HepG2 (cell line): ENCODE data around the gene CR1L. TPM values are rescaled to one million over a fixed set of nuclear protein-coding genes. Genes with fewer than 3 reads are reported as not detected.

ENCODE experiments used
- AFF4 ChIP-seq: sonication (generic); formaldehyde crosslinking; IDR thresholded peaks from 2 replicates; pipeline ENCODE4 v1.4.0; 2020; ENCODE audit warnings: missing genetic modification reagents
- ATF7 ChIP-seq, 2 experiments: fragments of 450-650 bp in 1 of 2; sonication (generic) in 1 of 2; formaldehyde crosslinking in 1 of 2; IDR thresholded peaks; 2 replicates each; pipeline versions ENCODE4 v1.4.0 to v1.6.1; 2016 to 2020; ENCODE audit warnings: antibody characterized with exemption in 1 of 2, mild to moderate bottlenecking in 1 of 2, missing genetic modification reagents in 1 of 2
- EHMT2 ChIP-seq: fragments of 200-600 bp; sonication (generic); IDR thresholded peaks from 2 replicates; pipeline ENCODE4 v1.7.0; 2017; ENCODE audit warnings: antibody characterized with exemption, low read depth, low read length, borderline replicate concordance
- KMT2A ChIP-seq: sonication (generic); formaldehyde crosslinking; IDR thresholded peaks from 2 replicates; pipeline ENCODE4 v1.4.0; 2020; ENCODE audit warnings: missing genetic modification reagents
- MEIS1 ChIP-seq: sonication (generic); formaldehyde crosslinking; IDR thresholded peaks from 2 replicates; pipeline ENCODE4 v1.9.0; 2021; ENCODE audit warnings: mild to moderate bottlenecking, missing genetic modification reagents, moderate library complexity, borderline replicate concordance
- MYC ChIP-seq: sonication (generic); formaldehyde crosslinking; IDR thresholded peaks from 2 replicates; pipeline ENCODE4 v1.9.0; 2021; ENCODE audit warnings: missing genetic modification reagents, borderline replicate concordance
- NFATC3 ChIP-seq: sonication (generic); formaldehyde crosslinking; IDR thresholded peaks from 2 replicates; pipeline ENCODE4 v1.5.1; 2020; ENCODE audit warnings: mild to moderate bottlenecking, missing genetic modification reagents
- NR3C1 ChIP-seq: sonication (generic); formaldehyde crosslinking; IDR thresholded peaks from 2 replicates; pipeline ENCODE4 v1.4.0; 2020; ENCODE audit warnings: missing genetic modification reagents
- ONECUT2 ChIP-seq: sonication (generic); formaldehyde crosslinking; IDR thresholded peaks from 2 replicates; pipeline ENCODE4 v1.4.0; 2020; ENCODE audit warnings: missing genetic modification reagents
- SNAPC2 ChIP-seq: sonication (generic); formaldehyde crosslinking; IDR thresholded peaks from 2 replicates; pipeline ENCODE4 v1.8.1; 2022; ENCODE audit warnings: mild to moderate bottlenecking, missing genetic modification reagents
- ZHX2 ChIP-seq, 2 experiments: sonication (generic) in 1 of 2; formaldehyde crosslinking in 1 of 2; IDR thresholded peaks; 2 replicates each; pipeline versions ENCODE4 v1.6.1 to v1.9.0; 2014 to 2022; ENCODE audit warnings: antibody characterized with exemption in 1 of 2, borderline replicate concordance in 1 of 2, inconsistent platforms in 1 of 2, low read depth in 1 of 2, missing genetic modification reagents in 1 of 2
- ZNF230 ChIP-seq: sonication (generic); formaldehyde crosslinking; IDR thresholded peaks from 2 replicates; pipeline ENCODE4 v1.4.0; 2020; ENCODE audit warnings: mild to moderate bottlenecking, missing genetic modification reagents
- ZNF343 ChIP-seq: sonication (generic); formaldehyde crosslinking; IDR thresholded peaks from 2 replicates; pipeline ENCODE4 v1.4.0; 2020; ENCODE audit warnings: mild to moderate bottlenecking, missing genetic modification reagents
- ZNF432 ChIP-seq: sonication (generic); formaldehyde crosslinking; IDR thresholded peaks from 2 replicates; pipeline ENCODE4 v1.5.0; 2020; ENCODE audit warnings: missing genetic modification reagents, mild to moderate bottlenecking, borderline replicate concordance
- polyA plus RNA-seq, 8 experiments: library from polyadenylated mRNA; depleted of rRNA in 3 of 8; stranded (reverse) in 7 of 8; unstranded in 1 of 8; fragments of >200 nt; fragmentation: Illumina TruSeq in 4 of 8; extraction: Trizol in 4 of 8; gene quantifications; 2 replicates each; pipeline versions ENCODE4 v1.2.1 to v1.2.3, GENCODE V29; 2011 to 2016; ENCODE audit warnings: low read depth in 4 of 8, missing spikeins in 1 of 8, mixed read lengths in 1 of 8; ENCODE audit not compliant: insufficient read depth in 1 of 8
- total RNA-seq, 5 experiments: library from RNA; depleted of rRNA; stranded (reverse); fragments of >200 nt; fragmentation: Illumina TruSeq; extraction: Trizol; gene quantifications; 2 replicates each; pipeline ENCODE4 v1.2.3, GENCODE V29; 2016; ENCODE audit warnings: low read depth in 1 of 5
- TF ChIP-seq, protein P1 (sequence below): sonication (generic); formaldehyde crosslinking; IDR thresholded peaks from 2 replicates; pipeline ENCODE4 v1.4.0; 2020; ENCODE audit warnings: missing genetic modification reagents
- TF ChIP-seq, protein P2 (sequence below): sonication (generic); formaldehyde crosslinking; IDR thresholded peaks from 2 replicates; pipeline ENCODE4 v1.5.0; 2020; ENCODE audit warnings: missing genetic modification reagents

Gene CR1L
- total and polyA plus RNA-seq, 2 of the 13 experiments (the other 11 are each of a cell fraction or from before 2014, with no cell fraction given): not detected

- no peak for TF ChIP-seq AFF4
- TF ChIP-seq, protein P1, sequence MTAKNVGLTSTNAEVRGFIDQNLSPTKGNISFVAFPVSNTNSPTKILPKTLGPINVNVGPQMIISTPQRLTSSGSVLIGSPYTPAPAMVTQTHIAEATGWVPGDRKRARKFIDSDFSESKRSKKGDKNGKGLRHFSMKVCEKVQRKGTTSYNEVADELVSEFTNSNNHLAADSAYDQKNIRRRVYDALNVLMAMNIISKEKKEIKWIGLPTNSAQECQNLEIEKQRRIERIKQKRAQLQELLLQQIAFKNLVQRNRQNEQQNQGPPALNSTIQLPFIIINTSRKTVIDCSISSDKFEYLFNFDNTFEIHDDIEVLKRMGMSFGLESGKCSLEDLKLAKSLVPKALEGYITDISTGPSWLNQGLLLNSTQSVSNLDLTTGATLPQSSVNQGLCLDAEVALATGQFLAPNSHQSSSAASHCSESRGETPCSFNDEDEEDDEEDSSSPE: peak; percentile 74; the same call in 1 of the 2 replicates
- TF ChIP-seq ONECUT2 (CRISPR knock-in tag): no peak
- no peak for TF ChIP-seq EHMT2
- no peak for TF ChIP-seq NR3C1 (CRISPR knock-in tag)
- TF ChIP-seq, protein P2, sequence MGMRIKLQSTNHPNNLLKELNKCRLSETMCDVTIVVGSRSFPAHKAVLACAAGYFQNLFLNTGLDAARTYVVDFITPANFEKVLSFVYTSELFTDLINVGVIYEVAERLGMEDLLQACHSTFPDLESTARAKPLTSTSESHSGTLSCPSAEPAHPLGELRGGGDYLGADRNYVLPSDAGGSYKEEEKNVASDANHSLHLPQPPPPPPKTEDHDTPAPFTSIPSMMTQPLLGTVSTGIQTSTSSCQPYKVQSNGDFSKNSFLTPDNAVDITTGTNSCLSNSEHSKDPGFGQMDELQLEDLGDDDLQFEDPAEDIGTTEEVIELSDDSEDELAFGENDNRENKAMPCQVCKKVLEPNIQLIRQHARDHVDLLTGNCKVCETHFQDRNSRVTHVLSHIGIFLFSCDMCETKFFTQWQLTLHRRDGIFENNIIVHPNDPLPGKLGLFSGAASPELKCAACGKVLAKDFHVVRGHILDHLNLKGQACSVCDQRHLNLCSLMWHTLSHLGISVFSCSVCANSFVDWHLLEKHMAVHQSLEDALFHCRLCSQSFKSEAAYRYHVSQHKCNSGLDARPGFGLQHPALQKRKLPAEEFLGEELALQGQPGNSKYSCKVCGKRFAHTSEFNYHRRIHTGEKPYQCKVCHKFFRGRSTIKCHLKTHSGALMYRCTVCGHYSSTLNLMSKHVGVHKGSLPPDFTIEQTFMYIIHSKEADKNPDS (CRISPR knock-in tag): no peak
- peak; percentile 95 for TF ChIP-seq MYC (CRISPR knock-in tag)
- no peak for TF ChIP-seq ZHX2 (IDR thresholded peaks at IDR 0.05; ENCODE audit: low read depth)
- TF ChIP-seq ZHX2 (CRISPR knock-in tag; IDR thresholded peaks at IDR 0.05; ENCODE audit: borderline replicate concordance): no peak
- no peak for TF ChIP-seq NFATC3
- 0 out of 2 replicates have a peak, but pooled peaks have one; percentile 71 for TF ChIP-seq ZNF432 (CRISPR knock-in tag)
- no peak; the same call in 1 of the 2 replicates for TF ChIP-seq KMT2A (CRISPR knock-in tag)
- no peak; the same call in 1 of the 2 replicates for TF ChIP-seq ZNF230 (CRISPR knock-in tag)
- no peak for TF ChIP-seq ZNF343 (CRISPR knock-in tag)
- no peak for TF ChIP-seq MEIS1 (CRISPR knock-in tag)
- TF ChIP-seq SNAPC2: peak; percentile 74; the same call in 1 of the 2 replicates
- no peak for TF ChIP-seq ATF7 (IDR thresholded peaks at IDR 0.05)
- no peak for TF ChIP-seq ATF7 (CRISPR knock-in tag; IDR thresholded peaks at IDR 0.05)
Observed at GRCh38 chr1:207752456-207752998, 107.6 kb downstream of the CR1L start (continued).
